Activated CD4-positive, alpha-beta T cell treated with anti-CD3 and anti-CD28 coated beads for 4 hours (primary cell): ENCODE data around the gene MSX1.

Experiments
- DNase-seq, 2 donors: peaks; one replicate each; pipeline ENCODE4 v3.0.0-alpha.2; 2020

Gene MSX1

GRCh38 chr4:4871242-4871572 lies 11.7 kb downstream of the MSX1 start:
- DNase-seq: no peak

- no peak for DNase-seq
Measured at GRCh38 chr4:4871573-4872313, 12.3 kb downstream of the MSX1 start.

- no peak for DNase-seq
Measured at GRCh38 chr4:4872314-4872903, 12.9 kb downstream of the MSX1 start.

- no peak for DNase-seq
Measured at GRCh38 chr4:4873203-4873602, 13.7 kb downstream of the MSX1 start.

- no peak for DNase-seq
Measured at GRCh38 chr4:4874254-4874653, 14.8 kb downstream of the MSX1 start.

- DNase-seq: no peak
Measured at GRCh38 chr4:4875147-4875546, 15.7 kb downstream of the MSX1 start.

- DNase-seq: no peak
Measured at GRCh38 chr4:4875611-4876010, 16.1 kb downstream of the MSX1 start.

GRCh38 chr4:4876945-4877661 lies 17.6 kb downstream of the MSX1 start:
- DNase-seq: no peak

GRCh38 chr4:4880492-4880891 lies 21.0 kb downstream of the MSX1 start:
- DNase-seq: no peak

- DNase-seq: no peak
Measured at GRCh38 chr4:4881432-4881831, 22.0 kb downstream of the MSX1 start.

- no peak for DNase-seq
Measured at GRCh38 chr4:4884611-4885010, 25.1 kb downstream of the MSX1 start.

- no peak for DNase-seq
Measured at GRCh38 chr4:4887426-4887825, 28.0 kb downstream of the MSX1 start.

GRCh38 chr4:4888695-4889094 lies 29.2 kb downstream of the MSX1 start:
- no peak for DNase-seq

GRCh38 chr4:4889781-4890180 lies 30.3 kb downstream of the MSX1 start:
- DNase-seq: no peak

GRCh38 chr4:4890574-4891255 lies 31.2 kb downstream of the MSX1 start:
- no peak for DNase-seq

- DNase-seq: no peak
Measured at GRCh38 chr4:4893721-4894120, 34.3 kb downstream of the MSX1 start.

GRCh38 chr4:4899202-4899925 lies 39.9 kb downstream of the MSX1 start:
- DNase-seq: no peak

GRCh38 chr4:4901877-4902276 lies 42.4 kb downstream of the MSX1 start:
- DNase-seq: no peak

GRCh38 chr4:4912155-4912554 lies 52.7 kb downstream of the MSX1 start:
- DNase-seq: no peak

- DNase-seq: no peak
Measured at GRCh38 chr4:4913147-4913561, 53.7 kb downstream of the MSX1 start.
